HL-60 (cell line): ENCODE data around the gene PRR7.

Source experiments
- DNase-seq, 2 experiments: peaks; one replicate each; pipeline ENCODE4 v3.0.0-alpha.2; 2010 to 2020; ENCODE audit warnings: low read depth in 1 of 2, low spot score in 1 of 2
- H3K27ac ChIP-seq: fragments of 250-450 bp; sonication (Bioruptor Pico); replicated peaks from 2 replicates; pipeline ENCODE4 v1.5.1; 2020; ENCODE audit warnings: mild to moderate bottlenecking, moderate library complexity
- H3K27me3 ChIP-seq: fragments of 250-450 bp; sonication (Bioruptor Pico); 2 replicates; pipeline ENCODE4 v1.5.1; 2021; ENCODE audit warnings: mild to moderate bottlenecking, moderate library complexity; ENCODE audit not compliant: insufficient read depth, poor library complexity, severe bottlenecking
- H3K4me3 ChIP-seq: replicated peaks from 2 replicates; pipeline ENCODE4 v1.5.1; 2011; ENCODE audit warnings: mild to moderate bottlenecking, control low read depth, low read length; ENCODE audit not compliant: insufficient read depth
- GABPA ChIP-seq: IDR thresholded peaks from 2 replicates; pipeline ENCODE4 v1.6.1; 2012; ENCODE audit warnings: low read depth
- POLR2AphosphoS5 ChIP-seq: IDR thresholded peaks from 2 replicates; pipeline ENCODE4 v1.6.1; 2012; ENCODE audit warnings: low read depth
- SPI1 ChIP-seq: IDR thresholded peaks from 2 replicates; pipeline ENCODE4 v1.6.1; 2012; ENCODE audit warnings: low read depth, mild to moderate bottlenecking, borderline replicate concordance
- TF ChIP-seq, protein P1 (sequence below): IDR thresholded peaks from 2 replicates; pipeline ENCODE4 v1.6.1; 2012; ENCODE audit warnings: low read depth; ENCODE audit not compliant: insufficient replicate concordance
- TF ChIP-seq, protein P2 (sequence below): IDR thresholded peaks from one replicate; pipeline ENCODE4 v1.5.1; 2011; ENCODE audit warnings: low read length, control low read depth, inconsistent platforms; ENCODE audit not compliant: insufficient read depth

PRR7 gene

DNA sequence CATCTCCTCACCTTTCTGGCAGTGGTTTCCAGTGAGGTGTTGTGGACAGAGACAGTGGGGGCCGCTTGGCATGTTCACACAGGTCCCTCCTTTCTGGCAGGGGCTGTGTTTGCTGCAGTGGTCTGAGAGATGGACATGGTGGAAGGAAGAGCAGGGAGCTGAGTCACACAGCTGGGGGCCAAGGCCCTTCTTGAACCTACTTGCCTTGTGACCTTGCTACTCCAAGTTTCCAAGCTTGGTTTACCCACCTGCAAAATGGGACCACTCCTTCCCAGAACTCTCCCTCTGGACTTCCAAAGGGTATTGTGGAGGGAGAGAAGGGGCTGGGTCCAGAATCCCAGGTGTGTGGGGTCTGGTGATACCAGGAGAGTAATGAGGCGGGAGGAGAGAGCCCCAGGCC lies 41.3 kb upstream of the PRR7 start:
- TF ChIP-seq POLR2AphosphoS5 (no peak), SPI1 (no peak), GABPA (no peak)
- TF ChIP-seq, protein P1, sequence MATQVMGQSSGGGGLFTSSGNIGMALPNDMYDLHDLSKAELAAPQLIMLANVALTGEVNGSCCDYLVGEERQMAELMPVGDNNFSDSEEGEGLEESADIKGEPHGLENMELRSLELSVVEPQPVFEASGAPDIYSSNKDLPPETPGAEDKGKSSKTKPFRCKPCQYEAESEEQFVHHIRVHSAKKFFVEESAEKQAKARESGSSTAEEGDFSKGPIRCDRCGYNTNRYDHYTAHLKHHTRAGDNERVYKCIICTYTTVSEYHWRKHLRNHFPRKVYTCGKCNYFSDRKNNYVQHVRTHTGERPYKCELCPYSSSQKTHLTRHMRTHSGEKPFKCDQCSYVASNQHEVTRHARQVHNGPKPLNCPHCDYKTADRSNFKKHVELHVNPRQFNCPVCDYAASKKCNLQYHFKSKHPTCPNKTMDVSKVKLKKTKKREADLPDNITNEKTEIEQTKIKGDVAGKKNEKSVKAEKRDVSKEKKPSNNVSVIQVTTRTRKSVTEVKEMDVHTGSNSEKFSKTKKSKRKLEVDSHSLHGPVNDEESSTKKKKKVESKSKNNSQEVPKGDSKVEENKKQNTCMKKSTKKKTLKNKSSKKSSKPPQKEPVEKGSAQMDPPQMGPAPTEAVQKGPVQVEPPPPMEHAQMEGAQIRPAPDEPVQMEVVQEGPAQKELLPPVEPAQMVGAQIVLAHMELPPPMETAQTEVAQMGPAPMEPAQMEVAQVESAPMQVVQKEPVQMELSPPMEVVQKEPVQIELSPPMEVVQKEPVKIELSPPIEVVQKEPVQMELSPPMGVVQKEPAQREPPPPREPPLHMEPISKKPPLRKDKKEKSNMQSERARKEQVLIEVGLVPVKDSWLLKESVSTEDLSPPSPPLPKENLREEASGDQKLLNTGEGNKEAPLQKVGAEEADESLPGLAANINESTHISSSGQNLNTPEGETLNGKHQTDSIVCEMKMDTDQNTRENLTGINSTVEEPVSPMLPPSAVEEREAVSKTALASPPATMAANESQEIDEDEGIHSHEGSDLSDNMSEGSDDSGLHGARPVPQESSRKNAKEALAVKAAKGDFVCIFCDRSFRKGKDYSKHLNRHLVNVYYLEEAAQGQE, result no peak
- TF ChIP-seq, protein P2, sequence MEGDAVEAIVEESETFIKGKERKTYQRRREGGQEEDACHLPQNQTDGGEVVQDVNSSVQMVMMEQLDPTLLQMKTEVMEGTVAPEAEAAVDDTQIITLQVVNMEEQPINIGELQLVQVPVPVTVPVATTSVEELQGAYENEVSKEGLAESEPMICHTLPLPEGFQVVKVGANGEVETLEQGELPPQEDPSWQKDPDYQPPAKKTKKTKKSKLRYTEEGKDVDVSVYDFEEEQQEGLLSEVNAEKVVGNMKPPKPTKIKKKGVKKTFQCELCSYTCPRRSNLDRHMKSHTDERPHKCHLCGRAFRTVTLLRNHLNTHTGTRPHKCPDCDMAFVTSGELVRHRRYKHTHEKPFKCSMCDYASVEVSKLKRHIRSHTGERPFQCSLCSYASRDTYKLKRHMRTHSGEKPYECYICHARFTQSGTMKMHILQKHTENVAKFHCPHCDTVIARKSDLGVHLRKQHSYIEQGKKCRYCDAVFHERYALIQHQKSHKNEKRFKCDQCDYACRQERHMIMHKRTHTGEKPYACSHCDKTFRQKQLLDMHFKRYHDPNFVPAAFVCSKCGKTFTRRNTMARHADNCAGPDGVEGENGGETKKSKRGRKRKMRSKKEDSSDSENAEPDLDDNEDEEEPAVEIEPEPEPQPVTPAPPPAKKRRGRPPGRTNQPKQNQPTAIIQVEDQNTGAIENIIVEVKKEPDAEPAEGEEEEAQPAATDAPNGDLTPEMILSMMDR, result no peak
- H3K27ac ChIP-seq, result peak overlapping the region; percentile 75
- no peak for DNase-seq
- no peaks in the 10 kb centered on the region for H3K27me3 ChIP-seq
- H3K4me3 ChIP-seq, result no peak overlapping the region

DNA sequence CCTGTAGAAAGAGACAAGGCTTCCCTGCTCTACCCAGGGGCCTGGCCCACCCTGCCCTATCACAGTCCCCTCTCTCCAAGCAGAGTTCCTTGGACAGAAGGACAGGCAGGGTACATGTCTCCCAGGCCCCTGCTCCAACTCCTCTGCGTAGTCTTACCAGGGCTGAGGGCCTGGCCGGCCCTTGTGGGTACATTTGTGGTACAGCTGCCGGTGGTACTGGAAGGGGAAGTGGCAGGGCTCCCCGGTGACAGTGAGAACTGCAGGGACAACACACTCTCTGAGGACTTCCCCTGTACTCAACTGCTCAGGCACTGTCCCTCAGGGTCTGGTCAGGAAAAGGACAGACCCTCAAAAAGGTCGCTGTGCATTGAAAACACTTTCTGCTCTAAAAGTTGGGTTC lies 40.8 kb upstream of the PRR7 start:
- Histone ChIP-seq H3K27ac (peak overlapping the region; percentile 75), H3K4me3 (no peak overlapping the region), H3K27me3 (no peaks in the 10 kb centered on the region)
- TF ChIP-seq POLR2AphosphoS5, result peak; percentile 66; the same call in 1 of the 2 replicates
- TF ChIP-seq, protein P2, result no peak
- no peak for TF ChIP-seq GABPA
- TF ChIP-seq SPI1, result peak; percentile 99
- TF ChIP-seq, protein P1, result no peak
- DNase-seq, result peak; percentile 67 to 94

DNA sequence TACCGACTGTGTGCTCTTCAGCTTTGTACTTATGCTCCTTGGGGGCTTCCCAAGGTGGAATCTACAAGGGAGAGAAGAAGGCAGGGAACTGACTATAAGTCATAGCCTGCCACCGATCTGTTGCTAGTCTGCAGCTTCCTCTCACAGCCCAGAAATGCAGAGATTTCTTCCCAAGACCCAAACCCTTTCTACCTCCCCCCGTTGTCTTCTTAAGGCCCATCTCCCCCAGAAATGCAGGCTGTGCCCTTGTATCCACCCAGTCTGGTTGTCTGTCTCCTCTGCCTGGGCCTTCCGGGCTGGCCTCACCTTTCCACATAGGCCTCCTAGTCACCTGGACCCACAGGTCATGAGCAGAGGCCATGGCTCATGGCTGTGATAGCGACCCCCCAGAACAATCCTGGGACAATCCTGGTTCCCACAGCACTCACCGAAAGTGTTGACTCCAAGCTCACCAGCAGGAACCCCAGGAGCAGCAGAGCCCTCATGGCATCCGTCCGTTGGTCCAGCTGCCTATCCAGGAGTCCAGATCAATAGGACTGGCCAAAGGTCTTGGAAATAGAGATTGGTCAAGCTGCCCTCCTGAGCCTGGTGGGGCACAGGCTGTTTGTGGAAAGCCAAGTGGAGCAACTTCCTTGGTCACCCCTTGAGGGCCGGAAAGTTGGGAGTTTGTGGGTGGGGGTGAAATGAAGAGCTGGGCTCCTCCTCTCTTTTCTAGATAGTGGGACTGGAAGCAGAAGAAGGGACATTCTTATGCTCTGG lies 37.4 kb upstream of the PRR7 start, which contains the start of gene F12:
F12 (minus strand) TSS at position 522 of the 759 bp plus-strand sequence; CDS start at position 485, 37 bp downstream.
- H3K27ac ChIP-seq, result no peak within 1 kb of the TSS
- H3K4me3 ChIP-seq, result no peak within 1 kb of the TSS
- TF ChIP-seq, protein P2, result no peak
- TF ChIP-seq POLR2AphosphoS5 (no peak), SPI1 (no peak), GABPA (no peak)
- TF ChIP-seq, protein P1, result no peak
- DNase-seq, result no peak
- no peaks in the 10 kb centered on the region for H3K27me3 ChIP-seq
